AG20443 (cell line): Measurements from ENCODE around the gene NECTIN2.
"Not testable (repeated sequence)": the region's sequence is repeated elsewhere in the genome, so short reads cannot be mapped to it uniquely, and the experiment has no call there.

Source experiments
- DNase-seq: peaks from one replicate; pipeline ENCODE4 v3.0.0; 2012; ENCODE audit warnings: low spot score, mixed read lengths

NECTIN2 gene

GRCh38 chr19:44884566-44884965 lies 38.5 kb downstream of the NECTIN2 start:
- no peak for DNase-seq

GRCh38 chr19:44886141-44886540 lies 40.0 kb downstream of the NECTIN2 start:
- no peak for DNase-seq

- DNase-seq: no peak
These were observed 41.6 kb downstream of the NECTIN2 start for GRCh38 chr19:44887648-44888047.

- DNase-seq: not testable (repeated sequence)
These were observed 42.2 kb downstream of the NECTIN2 start for GRCh38 chr19:44888335-44888734.

GRCh38 chr19:44889830-44890365 lies 43.8 kb downstream of the NECTIN2 start:
- no peak for DNase-seq

- DNase-seq: peak; percentile 98
These were observed 44.4 kb downstream of the NECTIN2 start for GRCh38 chr19:44890366-44891015.

- DNase-seq: no peak
These were observed 45.2 kb downstream of the NECTIN2 start, which contains the start of gene TOMM40 for GRCh38 chr19:44891016-44891882. TSS of gene TOMM40 (plus strand) at chr19:44891254. CDS start at chr19:44891416, 162 bp downstream.

- no peak for DNase-seq
These were observed 46.8 kb downstream of the NECTIN2 start for GRCh38 chr19:44892932-44893331.

- DNase-seq: no peak
These were observed 47.4 kb downstream of the NECTIN2 start for GRCh38 chr19:44893332-44894051.

GRCh38 chr19:44894052-44894400 lies 47.9 kb downstream of the NECTIN2 start:
- no peak for DNase-seq

- no peak for DNase-seq
These were observed 48.8 kb downstream of the NECTIN2 start for GRCh38 chr19:44894946-44895345.

- DNase-seq: no peak
These were observed 51.7 kb downstream of the NECTIN2 start for GRCh38 chr19:44897835-44898234.

- DNase-seq: no peak
These were observed 54.5 kb downstream of the NECTIN2 start for GRCh38 chr19:44900328-44901244.

GRCh38 chr19:44903216-44903601 lies 57.1 kb downstream of the NECTIN2 start:
- DNase-seq: no peak

GRCh38 chr19:44903602-44904425 lies 57.7 kb downstream of the NECTIN2 start:
- DNase-seq: peak; percentile 84

- DNase-seq: no peak
These were observed 58.4 kb downstream of the NECTIN2 start for GRCh38 chr19:44904426-44904994.

GRCh38 chr19:44905437-44906160 lies 59.5 kb downstream of the NECTIN2 start, which contains the start of gene APOE:
TSS of gene APOE (plus strand) at chr19:44905796. CDS start at chr19:44906625, 829 bp downstream.
- DNase-seq: no peak

- no peak for DNase-seq
These were observed 61.5 kb downstream of the NECTIN2 start for GRCh38 chr19:44907613-44908012.
